Left lung (tissue), 14 donors: Measurements from ENCODE around the gene F8A1. TPM values are rescaled to one million over a fixed set of nuclear protein-coding genes. Genes with fewer than 3 reads are reported as not detected.
"Not testable (repeated sequence)": the region's sequence is repeated elsewhere in the genome, so short reads cannot be mapped to it uniquely, and the experiment has no call there.

Experiments used
- ATAC-seq: fragments of 200-7000 bp; cut with Tn5 transposase; one replicate; pipeline ENCODE4 v1.9.1; 2020; ENCODE audit warnings: moderate library complexity
- DNase-seq, 4 donors: peaks; one replicate each; pipeline ENCODE4 v3.0.0-alpha.2; 2013 to 2020
- H3K27ac ChIP-seq, 2 donors: fragments of 200-600 bp; sonication (generic) in 1 of 2; one replicate each; pipeline versions ENCODE4 v1.5.0 to v1.8.0; 2020 to 2021
- H3K27me3 ChIP-seq, 2 donors: fragments of 200-600 bp; sonication (generic) in 1 of 2; one replicate each; pipeline versions ENCODE4 v1.5.0 to v1.8.0; 2020 to 2021
- H3K36me3 ChIP-seq, 2 donors: fragments of 200-600 bp; sonication (generic) in 1 of 2; one replicate each; pipeline versions ENCODE4 v1.5.0 to v1.8.0; 2020 to 2021
- H3K4me1 ChIP-seq, 2 donors: fragments of 200-600 bp; one replicate each; pipeline ENCODE4 v1.8.0; 2021
- H3K4me3 ChIP-seq, 2 donors: fragments of 200-600 bp; sonication (generic) in 1 of 2; one replicate each; pipeline versions ENCODE4 v1.5.0 to v1.8.0; 2020 to 2021; ENCODE audit warnings: mild to moderate bottlenecking in 1 of 2
- H3K9me3 ChIP-seq, 2 donors: fragments of 200-600 bp; sonication (generic) in 1 of 2; one replicate each; pipeline versions ENCODE4 v1.5.0 to v1.8.0; 2020 to 2021
- CTCF ChIP-seq, 2 donors: fragments of 200-600 bp; sonication (generic) in 1 of 2; IDR thresholded peaks; one replicate each; pipeline versions ENCODE4 v1.5.0 to v1.8.0; 2021; ENCODE audit warnings: antibody characterized with exemption in 2 of 2
- intact Hi-C, 2 donors: fragments of 100-400 bp; cut with DNase I; formaldehyde crosslinking; loops; one replicate each; pipeline versions ENCODE4 v1.11.2 to v1.14.2; 2022
- long read RNA-seq, 12 donors: library from polyadenylated mRNA in 2 of 12; unstranded in 2 of 12; transcript quantifications; one replicate each; pipeline ENCODE4 v2.0.0 and lab custom pipeline, GENCODE V29; 2019 to 2026
- polyA plus RNA-seq, 6 donors: library from polyadenylated mRNA; unstranded; fragments of 120-200 nt; gene quantifications; one replicate each; pipeline ENCODE4 v1.2.1, GENCODE V29; 2013; ENCODE audit not compliant: insufficient read length in 6 of 6
- total RNA-seq, 2 donors: library from RNA; stranded (reverse); fragmentation: NEBNext Ultra II Directional; extraction: Animal tissue kit (Norgen Biotek cat#: 25700); gene quantifications; one replicate each; pipeline ENCODE4 v1.2.1, GENCODE V29; 2021
- donor health status: DM: no; HTN: yes; CAD: no.
- donor health status: DM: no; HTN: no; CAD: no.

F8A1 gene
- total RNA-seq (10 to 100 TPM; 25.7 to 33.1 TPM), polyA plus RNA-seq (10 to 100 TPM in 5 of 6 donors, 1 to 10 TPM in 1; 7.6 to 23.8 (median 12.7) TPM)
- long read RNA-seq, donor 1, transcript F8A1-201 (1 exons, 1,713 nt) = major isoform, 23 of 23 reads
- long read RNA-seq, donor 1, partial matches to known transcripts = 0 of 23 reads
- long read RNA-seq, donor 1, other reads (novel, unspliced or antisense) = 0 of 23 reads
- long read RNA-seq, donor 2, transcript F8A1-201 (1 exons, 1,713 nt) = major isoform, 23 of 23 reads
- long read RNA-seq, donor 2, partial matches to known transcripts = 0 of 23 reads
- long read RNA-seq, donor 2, other reads (novel, unspliced or antisense) = 0 of 23 reads
- long read RNA-seq, donor 3, transcript F8A1-201 (1 exons, 1,713 nt) = major isoform, 5 of 5 reads
- long read RNA-seq, donor 3, partial matches to known transcripts = 0 of 5 reads
- long read RNA-seq, donor 3, other reads (novel, unspliced or antisense) = 0 of 5 reads
- long read RNA-seq, donor 4, partial matches to known transcripts = 0 of 5 reads
- long read RNA-seq, donor 4, other reads (novel, unspliced or antisense) = 1 of 5 reads
- long read RNA-seq, donor 5, transcript F8A1-201 (1 exons, 1,713 nt) = major isoform, 11 of 11 reads
- long read RNA-seq, donor 5, partial matches to known transcripts = 0 of 11 reads
- long read RNA-seq, donor 5, other reads (novel, unspliced or antisense) = 0 of 11 reads
- long read RNA-seq, donor 6, transcript F8A1-201 (1 exons, 1,713 nt) = major isoform, 14 of 14 reads
- long read RNA-seq, donor 6, partial matches to known transcripts = 0 of 14 reads
- long read RNA-seq, donor 6, other reads (novel, unspliced or antisense) = 0 of 14 reads
- long read RNA-seq, donor 7, transcript F8A1-201 (1 exons, 1,713 nt) = major isoform, 7 of 7 reads
- long read RNA-seq, donor 7, partial matches to known transcripts = 0 of 7 reads
- long read RNA-seq, donor 7, other reads (novel, unspliced or antisense) = 0 of 7 reads
- long read RNA-seq, donor 8, transcript F8A1-201 (1 exons, 1,713 nt) = major isoform, 10 of 10 reads
- long read RNA-seq, donor 8, partial matches to known transcripts = 0 of 10 reads
- long read RNA-seq, donor 8, other reads (novel, unspliced or antisense) = 0 of 10 reads
- long read RNA-seq, donor 9 = 0 reads
- long read RNA-seq, donor 10, transcript F8A1-201 (1 exons, 1,713 nt) = major isoform, 34 of 38 reads
- long read RNA-seq, donor 10, partial matches to known transcripts = 0 of 38 reads
- long read RNA-seq, donor 10, other reads (novel, unspliced or antisense) = 4 of 38 reads
- long read RNA-seq, donor 11, transcript F8A1-201 (1 exons, 1,713 nt) = major isoform, 25 of 25 reads
- long read RNA-seq, donor 11, partial matches to known transcripts = 0 of 25 reads
- long read RNA-seq, donor 11, other reads (novel, unspliced or antisense) = 0 of 25 reads
- long read RNA-seq, donor 12, transcript F8A1-201 (1 exons, 1,713 nt) = major isoform, 10 of 10 reads
- long read RNA-seq, donor 12, partial matches to known transcripts = 0 of 10 reads
- long read RNA-seq, donor 12, other reads (novel, unspliced or antisense) = 0 of 10 reads

GRCh38 chrX:154886069-154886788 is at the start of gene F8A1:
Gene F8A1 (plus strand): TSS chrX:154886355. CDS start chrX:154886375, 20 bp downstream.
- H3K4me1 ChIP-seq, H3K36me3 ChIP-seq, H3K27me3 ChIP-seq, intact Hi-C loops, H3K4me3 ChIP-seq, H3K9me3 ChIP-seq, H3K27ac ChIP-seq: not testable (repeated sequence)
- peak in 1 of 4 donors; percentile 83 for DNase-seq
- ATAC-seq = peak; percentile 79

GRCh38 chrX:154840856-154841255 is 45.3 kb upstream of the F8A1 start:
- Histone ChIP-seq H3K27me3 (no peaks in the 10 kb centered on the region), H3K36me3 (no peaks in the 10 kb centered on the region), H3K4me1 (no peaks in the 10 kb centered on the region), H3K27ac (no peak overlapping the region), H3K4me3 (no peak overlapping the region), H3K9me3 (no peaks in the 10 kb centered on the region)
- TF ChIP-seq CTCF (IDR thresholded peaks at IDR 0.05) = peak; percentile 20 to 26
- intact Hi-C loops = no loop called here
- DNase-seq = peak in 2 of 4 donors; percentile 1 to 39
- peak; percentile 65 for ATAC-seq

- DNase-seq (no peak), ATAC-seq (no peak)
- no peak for TF ChIP-seq CTCF (IDR thresholded peaks at IDR 0.05)
- H3K36me3 ChIP-seq = no peaks in the 10 kb centered on the region
- no peaks in the 10 kb centered on the region for H3K27me3 ChIP-seq
- H3K9me3 ChIP-seq = no peaks in the 10 kb centered on the region
- H3K27ac ChIP-seq = no peak overlapping the region
- no peak overlapping the region for H3K4me3 ChIP-seq
- H3K4me1 ChIP-seq = no peaks in the 10 kb centered on the region
- intact Hi-C loops = no loop called here
These were observed 35.1 kb upstream of the F8A1 start for GRCh38 chrX:154850957-154851611.

- no peak for TF ChIP-seq CTCF (IDR thresholded peaks at IDR 0.05)
- Histone ChIP-seq H3K36me3 (no peaks in the 10 kb centered on the region), H3K27ac (no peak overlapping the region), H3K4me3 (no peak overlapping the region), H3K4me1 (no peaks in the 10 kb centered on the region), H3K27me3 (no peaks in the 10 kb centered on the region), H3K9me3 (no peaks in the 10 kb centered on the region)
- no peak for DNase-seq
- intact Hi-C loops = no loop called here
- no peak for ATAC-seq
These were observed 30.9 kb upstream of the F8A1 start for GRCh38 chrX:154855256-154855655.

- ATAC-seq, H3K36me3 ChIP-seq, H3K4me3 ChIP-seq, H3K27ac ChIP-seq, DNase-seq, H3K4me1 ChIP-seq, intact Hi-C loops, H3K27me3 ChIP-seq: not testable (repeated sequence)
- peaks cover 0 to 12% of the 10 kb centered on the region in 2 donors for H3K9me3 ChIP-seq
These were observed 17.6 kb upstream of the F8A1 start for GRCh38 chrX:154868522-154868921.
